Measurements from ENCODE around the gene FKBP11.
"Not testable (repeated sequence)": the region's sequence is repeated elsewhere in the genome, so short reads cannot be mapped to it uniquely, and the experiment has no call there.

The FKBP11 gene

DNA sequence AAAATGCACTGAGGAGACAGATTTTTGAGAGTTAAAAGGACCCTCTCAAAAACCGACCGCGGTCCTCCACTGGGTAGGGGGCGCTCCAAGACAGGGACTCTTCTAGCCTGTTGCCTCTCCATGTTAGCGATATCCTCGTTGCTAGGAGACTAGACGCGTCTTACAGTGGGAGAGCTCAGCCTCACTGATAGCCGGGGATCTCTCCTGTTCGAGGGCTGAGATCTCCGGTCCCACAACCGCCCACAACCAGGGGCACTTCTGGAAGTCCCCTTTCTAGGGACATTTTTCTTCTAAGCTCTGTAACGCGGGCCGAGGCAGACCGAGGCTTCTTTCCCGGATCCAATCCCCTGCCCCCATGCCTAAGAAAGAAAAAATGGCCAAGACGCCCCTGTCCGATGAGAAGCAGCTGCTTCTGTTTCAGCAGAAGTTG lies 21.3 kb downstream of the FKBP11 start:
- DNase-seq (ENCODE audit: low read depth) = peak; percentile 71

DNA sequence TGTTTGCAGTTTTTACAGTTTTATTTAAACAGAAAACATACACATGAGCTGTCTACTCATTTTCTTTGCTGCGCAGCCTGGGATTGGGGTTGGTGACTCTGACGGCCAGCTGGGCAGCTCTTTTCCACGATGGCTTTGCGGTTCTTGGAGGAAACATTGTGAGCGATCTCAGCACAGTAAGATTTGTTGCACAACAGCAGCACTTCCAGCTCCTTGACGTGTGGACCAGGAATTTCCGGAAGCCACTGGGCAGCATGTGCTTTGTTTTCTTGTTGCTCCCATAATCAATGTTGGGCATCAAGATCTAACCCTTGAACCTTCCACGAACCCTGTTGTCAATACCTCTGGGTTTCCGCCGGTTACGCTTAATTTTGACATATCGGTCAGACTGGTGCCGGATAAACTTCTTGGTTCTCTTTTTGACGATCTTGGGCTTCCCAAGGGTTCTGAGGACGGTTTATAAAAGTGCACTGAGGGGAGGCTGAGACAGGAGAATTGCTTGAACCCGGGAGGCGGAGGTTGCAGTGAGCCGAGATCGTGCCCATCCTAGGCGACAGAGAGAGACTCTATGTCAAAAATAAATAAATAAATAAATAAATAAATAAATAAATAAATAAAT lies 21.8 kb downstream of the FKBP11 start:
- no peak for DNase-seq (ENCODE audit: low read depth)

- DNase-seq (ENCODE audit: low read depth) = no peak
Measured at GRCh38 chr12:48901278-48901677, 24.0 kb downstream of the FKBP11 start.

DNA sequence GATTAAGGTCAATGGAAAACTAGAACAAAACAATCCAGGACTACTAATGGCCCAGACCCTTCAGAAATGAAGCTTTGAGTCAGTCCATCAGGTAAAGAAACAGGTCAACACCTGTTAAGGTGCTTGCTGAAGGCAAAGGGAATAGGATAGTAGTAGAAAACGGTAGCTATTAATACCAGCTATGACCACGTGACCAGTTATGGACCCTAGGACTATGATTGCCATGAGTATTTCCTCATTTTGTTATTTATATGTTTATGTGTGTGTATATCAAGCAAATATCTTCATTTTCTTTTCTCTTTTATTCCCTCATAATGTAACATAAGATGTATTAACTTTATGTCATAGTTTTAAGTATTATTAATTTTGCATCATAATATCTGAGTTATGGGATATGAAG lies 25.6 kb downstream of the FKBP11 start:
- DNase-seq (ENCODE audit: low read depth) = no peak

DNA sequence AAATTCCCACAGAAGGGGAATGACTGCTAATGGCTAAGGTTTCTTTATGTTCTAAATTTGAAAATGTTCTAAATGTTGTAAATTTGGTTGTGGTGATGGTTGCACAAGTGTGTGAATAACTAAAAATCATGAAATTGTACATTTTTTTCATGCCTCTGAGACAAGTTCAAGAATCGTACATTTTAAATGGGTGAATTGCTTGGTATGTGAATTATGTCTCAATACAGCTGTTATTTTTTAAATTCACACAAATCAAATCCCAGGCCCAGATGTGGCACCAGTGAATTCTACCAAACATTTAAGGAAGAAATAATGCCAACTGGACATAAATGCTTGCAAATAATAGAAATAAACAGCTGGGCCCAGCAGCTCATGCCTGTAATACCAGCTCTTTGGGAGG lies 31.0 kb downstream of the FKBP11 start:
- no peak for DNase-seq (ENCODE audit: low read depth)

DNA sequence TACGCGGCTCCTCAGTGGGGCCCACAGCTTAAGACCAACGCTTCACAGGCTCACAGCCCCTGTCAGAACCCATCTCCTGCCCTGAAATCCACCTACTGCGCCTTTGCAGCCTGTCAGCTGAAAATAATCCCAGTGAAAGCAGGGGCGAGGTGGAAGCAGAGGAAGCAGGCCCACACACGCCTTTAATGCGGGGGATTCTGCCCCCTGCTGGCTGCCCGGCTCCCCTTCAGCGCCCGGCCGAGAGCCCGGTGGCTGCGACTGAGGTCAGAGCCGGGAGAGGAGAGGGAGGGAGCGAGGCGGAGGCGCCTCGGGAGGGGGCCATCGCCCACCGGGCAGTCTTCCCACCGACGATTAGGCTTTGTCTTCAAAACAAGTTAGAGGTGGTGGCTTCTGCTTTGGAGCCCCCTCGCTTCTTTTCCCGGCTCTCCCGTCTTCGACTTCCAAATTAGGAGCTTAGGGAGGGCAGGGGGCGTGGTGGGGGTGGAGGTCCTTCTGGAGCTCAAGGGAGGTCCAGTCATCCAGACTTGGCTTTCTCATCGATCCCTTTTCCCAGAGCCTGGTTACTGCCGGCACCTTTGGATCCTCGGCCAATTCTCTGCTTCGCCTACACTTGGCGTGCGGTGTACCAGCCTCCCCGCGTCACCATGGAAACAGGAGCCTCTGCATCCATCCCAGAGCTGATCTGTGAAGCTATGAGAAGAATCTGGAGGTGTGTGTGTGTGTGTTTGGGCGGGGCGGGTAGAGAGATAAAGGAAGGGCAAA lies 34.5 kb downstream of the FKBP11 start:
- peak; percentile 64 for DNase-seq (ENCODE audit: low read depth)

GRCh38 chr12:48889679-48890078 lies 35.6 kb downstream of the FKBP11 start:
- no peak for DNase-seq (ENCODE audit: low read depth)

- no peak for DNase-seq (ENCODE audit: low read depth)
Measured at GRCh38 chr12:48883305-48884161, 41.8 kb downstream of the FKBP11 start.

GRCh38 chr12:48882972-48883304 lies 42.4 kb downstream of the FKBP11 start:
- DNase-seq (ENCODE audit: low read depth) = no peak

DNA sequence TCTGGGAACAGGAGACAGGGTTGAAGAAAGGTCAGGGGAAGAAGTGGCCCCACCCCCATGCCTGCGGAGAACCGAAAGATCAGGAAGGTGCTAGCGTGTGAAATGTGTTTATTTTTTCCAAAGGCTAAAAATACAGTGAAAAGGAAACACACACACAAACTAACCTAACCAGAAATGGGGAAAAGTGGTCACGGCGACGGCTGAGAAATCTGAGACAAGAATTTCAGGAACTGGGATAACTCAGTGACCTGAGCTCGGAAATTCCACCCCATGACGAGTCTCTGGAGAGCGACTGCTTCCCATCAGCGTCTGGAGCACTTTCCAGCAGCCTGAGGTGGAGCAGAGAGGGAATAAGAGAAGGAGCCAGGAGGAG lies 43.0 kb downstream of the FKBP11 start:
- no peak for DNase-seq (ENCODE audit: low read depth)

DNA sequence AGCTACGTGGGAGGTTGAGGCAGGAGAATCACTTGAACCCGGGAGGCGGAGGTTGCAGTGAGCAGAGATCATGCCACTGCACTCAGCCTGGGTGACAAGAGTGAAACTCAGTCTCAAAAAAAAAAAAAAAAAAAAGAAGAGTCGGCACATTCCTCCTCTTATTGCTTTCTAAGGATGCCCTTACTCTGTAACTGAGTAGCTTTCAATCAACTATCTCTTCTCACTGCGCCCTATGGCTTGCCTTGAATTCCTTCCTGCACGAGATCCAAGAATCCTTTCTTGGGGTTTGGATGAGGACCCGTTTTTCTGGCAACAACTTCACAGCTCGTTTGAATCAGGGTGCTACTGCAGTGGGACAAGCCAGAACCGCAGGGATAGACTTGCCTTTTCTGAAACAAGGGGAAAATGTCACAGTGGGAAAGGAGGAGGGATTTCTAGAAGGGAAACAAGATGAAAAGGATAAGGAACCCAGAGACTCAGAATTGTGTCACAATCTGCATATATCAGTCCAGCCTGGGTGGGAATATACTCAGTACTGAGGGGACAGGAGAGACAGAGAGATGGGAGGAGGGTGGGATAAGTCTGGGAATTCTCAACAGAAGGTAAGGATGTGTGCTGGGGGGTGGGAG lies 43.5 kb downstream of the FKBP11 start:
- DNase-seq (ENCODE audit: low read depth) = no peak

DNA sequence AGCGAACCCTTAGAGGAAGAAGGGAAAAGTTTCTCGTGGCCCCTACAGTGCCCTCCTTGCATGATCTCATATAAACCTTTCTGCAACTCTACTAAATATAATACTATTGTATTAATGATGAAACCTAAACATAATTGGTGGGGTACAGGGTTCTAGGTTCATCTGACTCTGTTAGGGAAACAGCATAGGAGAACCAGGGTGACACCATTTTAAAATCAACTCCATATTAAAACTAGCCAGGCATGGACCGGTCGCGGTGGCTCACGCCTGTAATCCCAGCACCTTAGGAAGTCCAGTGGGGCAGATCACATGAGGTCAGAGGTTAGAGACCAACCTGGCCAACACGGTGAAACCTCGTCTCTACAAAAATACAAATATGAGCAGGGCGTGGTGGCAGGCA lies 44.6 kb downstream of the FKBP11 start:
- no peak for DNase-seq (ENCODE audit: low read depth)

GRCh38 chr12:48878548-48878947 lies 46.7 kb downstream of the FKBP11 start:
- DNase-seq (ENCODE audit: low read depth) = no peak

DNA sequence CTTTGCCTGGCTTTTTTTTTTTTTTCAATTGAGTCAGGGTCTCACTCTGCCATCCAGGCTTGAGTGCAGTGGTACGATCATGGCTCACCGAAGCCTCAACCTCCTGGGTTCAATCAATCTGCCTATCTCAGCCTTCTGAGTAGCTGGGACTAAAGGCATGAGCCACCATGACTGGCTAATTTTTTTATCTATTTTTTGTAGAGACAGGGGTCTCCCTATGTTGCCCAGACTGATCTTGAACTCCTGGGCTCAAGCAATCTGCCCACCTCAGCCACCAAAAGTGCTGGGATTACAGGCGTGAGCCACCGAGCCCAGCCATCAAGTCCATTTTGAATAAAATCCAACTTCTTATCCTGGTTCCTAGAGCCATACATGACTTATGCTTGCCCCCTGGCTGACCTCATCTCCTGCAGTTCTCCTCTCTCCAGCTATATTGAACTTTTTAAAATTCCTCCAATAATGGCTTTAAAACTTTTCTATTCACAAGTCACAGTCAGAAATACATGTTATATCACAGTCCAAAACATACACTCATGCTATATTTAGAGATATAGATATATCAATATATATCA lies 49.3 kb downstream of the FKBP11 start:
- no peak for DNase-seq (ENCODE audit: low read depth)

DNA sequence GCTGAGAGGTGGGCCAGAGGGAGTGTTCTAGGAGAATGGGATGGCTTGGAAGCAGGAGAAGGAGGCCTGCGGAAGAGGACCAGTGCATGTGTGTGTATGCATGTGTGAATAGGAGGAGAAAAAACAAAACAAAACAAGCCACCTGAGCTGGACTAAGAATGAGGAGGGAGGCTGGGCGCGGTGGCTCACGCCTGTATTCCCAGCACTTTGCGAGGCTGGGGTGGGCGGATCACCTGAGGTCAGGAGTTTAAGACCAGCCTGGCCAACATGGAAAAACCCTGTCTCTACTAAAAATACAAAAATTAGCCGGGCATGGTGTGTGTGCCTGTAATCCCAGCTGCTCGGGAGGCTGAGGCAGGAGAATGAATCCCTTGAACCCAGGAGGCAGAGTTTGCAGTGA lies 51.8 kb downstream of the FKBP11 start:
- not testable (repeated sequence) for DNase-seq (ENCODE audit: low read depth)

DNA sequence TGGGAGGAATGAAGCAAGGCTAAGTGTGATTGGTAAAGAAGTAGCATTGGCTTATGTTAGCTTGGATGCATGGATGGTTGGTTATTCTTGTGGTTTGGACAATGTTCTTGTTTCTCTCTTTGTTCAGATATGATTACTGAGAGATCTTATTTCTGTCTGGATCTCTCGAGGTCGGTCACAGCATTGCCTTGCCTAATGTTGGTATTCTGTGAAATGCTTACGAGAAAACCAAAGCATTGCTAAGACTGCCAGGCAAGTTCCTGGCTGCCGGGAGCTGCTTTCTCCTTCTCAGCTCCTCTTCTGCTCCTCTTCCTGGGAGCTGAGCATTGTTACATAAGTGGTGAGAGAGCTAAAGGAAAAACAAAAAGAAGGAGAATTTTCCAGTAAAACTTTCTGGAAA lies 52.2 kb downstream of the FKBP11 start:
- no peak for DNase-seq (ENCODE audit: low read depth)

Data from activated T-helper 9 cell treated with anti-CD3 and anti-CD28 coated beads, Interleukin-2, amount 50 U/mL, for 16 hours (primary cell).